Activated gamma-delta T cell treated with Interleukin-2 at 50 U/mL for 16 hours (primary cell): ENCODE data around the gene TMPRSS6.

Experiments used
- DNase-seq: peaks from one replicate; pipeline ENCODE4 v3.0.0-alpha.2; 2020

The TMPRSS6 gene

DNA sequence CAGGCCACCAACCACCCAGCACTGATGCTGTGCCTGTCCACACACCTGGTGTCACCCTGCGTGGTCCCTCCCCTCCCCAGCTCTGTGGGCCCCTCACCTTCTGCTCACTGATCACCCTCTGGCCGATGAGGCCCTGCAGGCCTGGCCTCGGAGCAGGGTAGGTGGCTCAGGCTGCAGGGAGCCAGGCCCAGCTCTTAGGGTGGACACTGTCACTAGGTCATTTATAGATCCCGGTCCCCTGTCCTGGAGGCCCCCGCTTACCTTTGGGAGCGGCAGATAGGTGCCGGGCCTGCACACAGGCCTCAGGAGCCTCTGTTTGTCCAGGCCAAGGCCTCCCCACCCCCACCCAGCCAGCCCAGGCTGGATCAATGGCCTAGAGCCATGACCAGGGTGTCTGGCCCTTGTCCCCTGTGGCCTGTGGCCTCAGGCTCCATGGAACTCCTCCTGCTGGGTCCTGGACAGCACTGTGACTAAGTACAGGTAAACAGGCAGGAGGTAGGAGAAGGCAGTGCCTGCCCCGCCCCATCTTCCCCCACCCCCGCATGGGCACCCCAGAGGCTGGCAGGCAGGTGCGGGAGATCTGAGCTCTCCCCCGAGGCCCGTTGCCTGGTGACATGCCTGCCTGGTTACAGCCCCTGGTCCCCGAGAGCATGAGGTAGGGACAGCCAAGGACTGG, at the start of gene TMPRSS6:
TMPRSS6 (minus strand) TSS at position 472 of the 676 bp plus-strand sequence. CDS start 6,296 bp downstream, outside the sequence.
- no peak for DNase-seq

DNA sequence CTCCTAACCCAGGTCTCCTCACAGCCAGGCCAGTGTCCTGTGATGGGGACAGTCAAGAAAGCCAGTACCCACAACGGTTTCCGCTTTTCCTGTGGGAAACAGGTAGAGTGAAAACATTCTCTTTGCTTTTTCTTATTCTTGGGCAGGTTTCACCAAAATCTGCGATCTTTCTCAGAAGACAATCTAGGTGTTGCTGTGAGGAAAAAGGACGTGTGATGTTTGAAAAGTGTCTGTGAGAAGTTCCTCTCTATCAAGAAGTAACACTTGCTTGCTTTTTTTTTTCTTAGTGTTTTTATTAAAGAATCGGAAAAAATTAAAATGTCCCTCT, 49.4 kb upstream of the TMPRSS6 start:
- no peak for DNase-seq

DNA sequence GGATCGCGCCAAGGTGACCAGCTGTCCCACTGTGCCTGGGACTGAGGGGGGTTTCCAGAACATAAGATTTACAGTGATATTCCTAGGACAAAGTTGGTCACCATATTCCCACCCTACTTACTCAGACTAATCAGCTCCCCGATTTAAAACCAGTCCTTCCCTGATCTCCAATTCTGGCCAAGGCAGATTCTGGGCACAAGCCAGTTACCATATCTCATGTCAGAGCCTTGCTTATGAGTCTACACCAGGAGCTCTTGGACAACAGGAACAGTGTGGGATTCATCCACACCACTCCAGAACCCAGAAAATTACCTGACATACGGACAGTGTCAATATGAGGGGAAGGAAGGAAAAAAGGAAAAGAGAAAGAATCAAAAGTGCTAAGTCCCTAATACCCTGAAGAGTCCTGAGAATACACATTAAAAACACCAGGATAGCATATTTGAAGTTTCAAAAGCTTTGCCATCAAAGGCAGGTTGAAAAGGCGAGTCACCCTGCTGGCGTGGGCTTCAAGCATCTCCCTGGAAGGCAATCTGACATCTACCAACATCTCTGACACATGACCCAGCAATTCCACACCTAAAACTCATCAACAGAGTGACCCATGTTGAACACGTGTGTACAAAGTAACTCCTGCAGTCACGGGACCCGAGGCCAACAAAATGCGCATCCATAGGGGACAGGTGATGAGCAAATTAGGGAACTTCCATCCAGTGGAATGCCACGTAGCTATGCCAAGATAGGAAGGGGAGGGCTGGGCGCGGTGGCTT, 48.2 kb upstream of the TMPRSS6 start:
- DNase-seq, result no peak

DNA sequence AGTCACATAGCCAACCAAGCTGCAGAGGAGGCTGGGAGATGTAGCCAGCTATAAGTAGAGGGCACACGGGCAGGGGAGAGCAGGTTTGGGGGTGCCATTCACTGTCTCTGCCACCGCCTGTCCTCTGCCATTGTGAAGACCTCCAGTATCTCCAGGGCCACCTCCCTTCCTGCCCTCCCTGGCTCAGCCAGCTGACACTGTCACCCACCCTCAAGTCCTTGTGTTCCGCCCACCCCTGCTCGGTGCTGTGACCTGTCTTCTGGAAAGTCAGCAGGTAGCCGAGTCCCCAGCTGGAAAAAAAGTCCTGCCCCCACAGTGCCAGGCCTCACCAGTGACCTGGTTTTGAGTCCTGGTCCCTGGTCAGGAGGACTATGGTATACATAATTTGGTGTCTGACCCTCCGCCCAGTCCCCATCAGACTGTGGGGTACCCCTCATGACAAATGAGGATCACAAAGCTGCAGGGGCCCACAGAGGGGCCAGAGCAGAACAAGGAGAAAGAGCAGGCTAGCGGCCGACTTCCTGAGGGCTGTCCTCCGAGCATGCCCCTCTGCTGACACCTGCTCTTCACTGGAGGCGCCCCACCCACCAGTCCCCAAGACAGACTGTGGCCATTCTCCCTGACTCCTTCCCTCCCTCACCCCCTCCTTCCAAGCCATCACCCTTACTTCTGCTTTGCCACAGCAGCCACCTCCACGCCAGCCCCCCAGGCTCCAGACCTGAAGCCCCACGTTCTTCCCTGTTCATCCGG, 47.3 kb upstream of the TMPRSS6 start:
- no peak for DNase-seq

DNA sequence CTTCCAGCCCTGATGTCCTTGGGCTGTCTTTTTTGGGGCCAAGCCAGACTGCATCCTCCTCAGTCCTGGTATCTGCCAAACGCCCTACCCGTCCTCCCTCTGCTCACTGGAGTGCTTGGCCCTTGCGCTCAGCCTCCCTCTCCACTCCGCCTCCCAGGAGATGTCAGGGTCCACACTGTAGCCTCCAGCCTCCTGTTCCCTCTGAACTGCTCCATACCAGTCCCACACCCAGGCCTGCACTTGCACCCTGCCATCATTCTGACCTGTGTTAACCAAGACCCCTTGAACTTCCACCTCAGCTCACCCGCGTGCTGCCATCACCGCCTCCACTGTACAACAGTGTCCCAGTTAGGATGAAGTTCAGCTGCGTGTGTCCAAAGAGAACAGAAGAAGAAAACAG, 46.5 kb upstream of the TMPRSS6 start:
- DNase-seq, result no peak

DNA sequence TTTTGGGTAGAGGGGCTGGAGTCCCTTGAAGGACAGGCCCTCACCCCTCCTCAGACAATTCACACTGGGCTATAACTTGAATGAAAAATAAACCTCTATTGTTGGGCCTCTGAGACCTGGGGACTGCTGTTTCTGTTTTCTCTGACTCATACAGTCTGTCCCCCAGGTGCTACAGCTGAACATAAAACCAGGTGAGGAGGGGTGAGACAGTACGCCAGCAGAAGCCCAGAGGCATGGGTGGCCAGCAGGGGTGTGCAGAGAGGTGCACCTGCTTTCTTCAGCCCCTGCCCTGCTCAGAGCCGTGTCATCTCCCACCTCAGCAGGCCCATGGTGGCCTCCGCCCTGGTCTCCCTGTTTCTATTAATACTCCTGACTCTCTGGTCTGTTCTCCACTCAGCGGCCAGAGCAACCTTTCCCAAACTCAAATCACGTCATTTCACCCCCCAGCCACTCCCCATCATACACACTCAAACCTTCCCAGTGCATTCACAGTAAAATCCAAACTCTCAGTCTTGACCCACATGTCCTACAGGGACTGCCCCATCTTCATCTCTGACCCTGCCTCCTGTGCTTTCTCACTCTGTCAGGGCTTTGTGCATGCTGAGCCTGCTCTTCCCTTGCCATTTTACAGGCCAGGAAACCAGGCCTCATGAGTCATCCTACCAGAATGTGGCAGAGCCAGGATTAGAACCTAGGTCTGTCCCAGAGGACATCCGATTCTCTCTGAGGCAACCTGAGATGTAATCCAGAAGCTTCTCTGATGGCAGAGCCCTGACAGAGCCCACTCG, 45.6 kb upstream of the TMPRSS6 start:
- DNase-seq, result no peak

DNA sequence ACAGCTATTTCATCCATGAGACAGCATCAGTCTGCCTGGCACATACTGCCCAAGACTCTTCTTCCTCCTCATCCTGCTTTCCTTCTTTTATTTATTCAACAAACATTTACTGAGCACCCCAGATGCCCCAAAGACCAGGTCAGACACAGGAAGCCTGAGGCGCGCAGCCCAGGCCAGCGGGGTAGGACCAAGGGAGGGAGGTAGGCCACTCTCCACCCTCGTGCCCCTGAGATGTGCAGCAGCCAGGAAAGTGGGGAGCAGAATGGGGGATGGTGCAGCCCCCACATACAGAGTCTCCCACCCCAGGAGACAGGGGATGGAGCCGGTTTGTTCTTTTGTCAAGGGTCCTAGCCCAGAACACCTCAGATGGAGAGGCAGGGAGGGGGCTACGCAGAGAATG, 44.4 kb upstream of the TMPRSS6 start:
- no peak for DNase-seq

DNA sequence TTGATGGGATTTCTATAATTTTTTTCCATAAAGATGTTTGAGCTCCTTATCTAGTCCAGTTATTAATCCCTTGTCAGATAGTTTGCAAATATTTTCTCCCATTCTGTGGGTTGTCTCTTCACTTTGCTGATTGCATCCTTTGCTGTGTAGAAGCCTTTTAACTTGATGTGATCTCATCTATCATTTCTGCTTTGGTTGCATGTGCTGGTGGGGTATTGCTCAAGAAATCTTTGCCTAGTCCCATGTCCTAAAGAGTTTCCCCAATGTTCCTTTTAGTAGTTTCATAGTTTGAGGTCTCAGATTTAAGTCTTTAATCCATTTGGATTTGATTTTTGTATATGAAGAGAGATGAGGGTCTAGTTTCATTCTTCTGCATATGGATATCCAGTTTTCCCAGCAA, 41.9 kb upstream of the TMPRSS6 start:
- no peak for DNase-seq

DNA sequence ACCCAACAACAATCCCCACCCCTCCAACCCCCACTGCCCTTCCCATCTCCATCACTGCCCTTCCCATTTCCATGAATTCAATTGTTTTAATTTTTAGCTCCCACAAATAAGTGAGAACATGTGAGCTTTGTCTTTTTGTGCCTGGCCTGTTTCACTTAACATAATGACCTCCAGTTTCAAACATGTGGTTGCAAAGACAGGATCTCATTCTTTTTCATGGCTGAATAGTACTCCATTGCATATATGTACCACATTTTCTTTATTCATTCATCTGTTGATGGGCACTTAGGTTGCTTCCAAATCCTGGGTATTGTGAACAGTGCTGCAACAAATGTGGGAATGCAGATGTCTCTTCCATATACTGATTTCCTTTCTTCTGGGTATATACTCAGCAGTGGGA, 41.2 kb upstream of the TMPRSS6 start:
- DNase-seq, result no peak

DNA sequence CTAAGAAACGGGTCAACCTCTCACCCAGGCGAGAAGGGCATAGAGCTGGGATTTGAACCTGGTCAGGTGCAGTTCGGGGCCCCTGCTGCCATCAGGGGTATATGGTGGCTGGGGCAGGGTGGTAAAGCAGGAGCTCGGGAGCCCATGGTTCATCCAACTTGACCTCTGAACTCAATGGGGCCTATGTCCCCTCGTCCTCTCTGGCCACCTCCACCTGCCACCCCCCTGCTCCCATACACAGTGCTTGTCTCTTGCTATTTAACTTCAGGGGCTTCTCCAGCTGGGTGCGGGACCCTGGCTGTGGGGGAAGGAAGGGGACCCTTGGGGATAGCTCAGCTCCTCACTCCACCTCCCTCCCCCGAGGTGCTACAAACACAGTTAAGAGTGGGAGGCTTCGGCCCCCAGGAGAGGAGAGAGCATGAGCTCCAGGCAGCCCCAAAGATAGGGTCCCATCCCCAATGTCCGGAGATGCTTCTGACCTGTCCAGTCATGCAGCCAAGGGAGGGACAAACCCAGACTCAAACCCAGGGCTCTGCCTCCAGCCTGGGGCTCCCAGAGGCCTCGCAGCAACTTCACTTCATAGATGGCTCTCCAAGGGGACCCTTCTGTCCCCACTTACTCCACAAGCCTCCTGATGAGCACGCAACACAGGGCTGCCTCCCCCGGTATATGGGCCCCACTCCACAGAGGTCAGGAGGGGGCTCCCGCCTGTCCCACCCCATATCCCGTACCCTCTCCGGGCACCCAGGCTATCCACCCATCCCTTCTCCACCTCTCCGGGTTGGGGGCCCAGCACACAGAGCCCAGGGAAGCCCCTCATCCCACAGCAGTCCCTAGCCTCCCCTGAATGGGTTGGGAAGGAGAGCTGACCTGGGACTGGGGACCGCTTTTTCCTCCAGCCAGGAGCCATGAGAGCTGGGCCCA, 39.5 kb upstream of the TMPRSS6 start:
- no peak for DNase-seq

DNA sequence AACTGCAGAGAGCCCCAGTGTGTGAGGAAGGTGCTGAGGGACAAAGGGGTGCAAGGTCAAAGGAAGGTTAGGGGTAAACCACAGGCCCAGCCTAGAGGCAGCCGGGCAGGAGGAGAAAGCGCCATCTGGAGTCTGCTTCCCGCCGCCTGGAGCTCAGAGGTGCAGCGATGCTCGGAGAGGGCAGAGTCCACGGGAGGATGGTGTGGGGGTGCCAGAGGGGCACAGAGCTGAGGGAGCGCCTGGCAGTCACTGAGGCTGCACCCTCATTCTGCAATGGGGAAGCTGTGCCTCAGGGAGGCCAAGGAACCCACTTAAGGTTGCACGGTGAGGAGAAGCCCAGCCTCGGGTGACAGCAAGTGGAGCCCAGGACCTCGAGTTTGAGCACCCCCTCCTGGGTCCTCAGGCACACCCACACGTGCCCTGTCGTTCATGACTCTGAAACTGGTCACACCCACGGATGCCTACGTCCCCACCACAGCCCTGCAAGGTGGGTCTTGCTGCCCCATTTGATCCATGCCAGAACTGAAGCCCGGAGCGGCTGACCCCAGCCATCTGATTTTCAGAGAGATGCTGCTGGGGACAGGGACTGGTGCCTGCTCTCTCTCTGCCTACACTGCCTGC, 38.6 kb upstream of the TMPRSS6 start:
- no peak for DNase-seq

DNA sequence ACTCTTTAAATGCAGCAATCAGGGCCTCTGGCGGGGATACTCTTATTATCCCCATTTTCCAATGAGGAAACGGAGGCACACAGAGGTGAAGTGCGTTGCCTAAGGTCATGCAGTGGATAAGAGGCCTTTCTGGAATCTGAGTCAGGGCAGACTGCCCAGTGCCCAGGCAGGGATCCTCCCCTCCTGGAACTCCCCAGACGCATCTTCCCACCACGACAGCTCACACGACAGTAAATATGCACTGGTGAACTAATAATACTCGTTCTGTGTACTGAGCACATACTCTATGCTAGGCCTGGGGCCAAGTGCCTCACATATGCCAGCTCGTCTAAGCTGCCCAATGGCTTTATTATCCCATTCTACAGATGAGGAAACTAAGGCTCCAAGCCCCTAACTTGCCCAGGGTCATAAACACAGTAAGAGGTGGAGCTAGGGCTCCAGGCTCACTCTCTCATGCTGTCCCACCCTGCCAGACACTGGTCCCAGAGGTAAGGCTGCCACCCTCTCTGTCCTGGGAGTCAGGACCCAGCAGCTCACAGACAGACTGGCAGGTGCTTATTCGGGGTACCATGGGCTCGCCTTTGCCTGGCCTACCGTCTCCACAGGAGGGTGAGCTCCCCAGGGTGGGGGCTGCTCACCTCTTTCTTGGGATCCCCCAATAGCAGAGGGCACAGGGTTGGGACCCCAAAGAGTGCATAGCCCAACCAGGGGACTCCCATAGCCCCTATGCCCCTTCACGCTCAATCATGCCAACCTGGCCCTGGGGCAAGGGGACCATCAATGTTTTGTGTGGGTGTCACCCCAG, 37.9 kb upstream of the TMPRSS6 start:
- no peak for DNase-seq

DNA sequence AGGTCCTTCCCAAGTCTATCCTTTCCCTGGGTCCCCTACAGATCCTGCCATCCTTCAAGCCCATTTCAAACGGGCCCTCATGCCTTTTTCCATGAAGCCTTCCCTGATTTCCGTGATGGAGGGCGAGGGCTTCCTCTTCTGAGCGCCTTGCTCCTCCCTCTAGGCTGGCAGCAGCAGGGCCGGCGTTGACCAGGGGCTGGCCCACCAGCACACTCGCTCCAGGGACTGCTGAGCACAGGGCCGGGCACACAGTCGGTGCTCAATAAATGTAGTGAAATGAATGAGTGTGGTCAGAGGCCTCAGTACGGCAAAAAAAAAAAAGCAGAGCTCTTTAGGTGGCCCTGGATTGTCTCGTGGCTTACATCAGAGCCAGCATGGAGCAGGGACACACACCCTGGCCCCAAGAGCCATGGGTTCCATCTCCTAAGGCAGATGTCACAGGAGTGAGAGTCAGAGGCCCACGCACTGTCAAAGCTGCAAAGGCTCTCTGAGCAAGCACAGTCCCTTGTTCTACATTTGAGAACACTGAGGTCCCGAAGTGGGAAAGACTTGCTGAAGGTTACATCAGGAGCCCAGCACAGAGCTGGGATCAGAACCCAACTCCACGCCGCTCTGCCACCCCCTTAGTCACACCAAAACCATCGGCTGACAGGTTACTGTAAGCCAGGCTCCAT, 37.1 kb upstream of the TMPRSS6 start:
- no peak for DNase-seq

DNA sequence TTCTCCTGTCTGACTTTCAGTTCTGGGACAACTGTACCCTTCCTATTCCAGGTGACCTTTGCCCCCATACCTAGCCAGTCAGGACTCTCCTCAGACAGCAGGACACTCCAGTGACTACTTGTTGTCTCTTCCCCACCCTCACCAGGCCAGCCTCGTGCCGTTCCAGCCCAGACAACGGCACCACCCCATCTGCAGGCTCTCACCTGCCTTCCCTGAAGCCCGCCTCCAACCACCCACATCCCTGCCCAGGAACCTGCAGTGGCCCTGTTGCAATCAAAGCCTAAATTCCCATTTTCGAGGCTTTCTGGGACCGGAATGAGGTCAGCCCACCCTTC, 36.5 kb upstream of the TMPRSS6 start:
- no peak for DNase-seq

DNA sequence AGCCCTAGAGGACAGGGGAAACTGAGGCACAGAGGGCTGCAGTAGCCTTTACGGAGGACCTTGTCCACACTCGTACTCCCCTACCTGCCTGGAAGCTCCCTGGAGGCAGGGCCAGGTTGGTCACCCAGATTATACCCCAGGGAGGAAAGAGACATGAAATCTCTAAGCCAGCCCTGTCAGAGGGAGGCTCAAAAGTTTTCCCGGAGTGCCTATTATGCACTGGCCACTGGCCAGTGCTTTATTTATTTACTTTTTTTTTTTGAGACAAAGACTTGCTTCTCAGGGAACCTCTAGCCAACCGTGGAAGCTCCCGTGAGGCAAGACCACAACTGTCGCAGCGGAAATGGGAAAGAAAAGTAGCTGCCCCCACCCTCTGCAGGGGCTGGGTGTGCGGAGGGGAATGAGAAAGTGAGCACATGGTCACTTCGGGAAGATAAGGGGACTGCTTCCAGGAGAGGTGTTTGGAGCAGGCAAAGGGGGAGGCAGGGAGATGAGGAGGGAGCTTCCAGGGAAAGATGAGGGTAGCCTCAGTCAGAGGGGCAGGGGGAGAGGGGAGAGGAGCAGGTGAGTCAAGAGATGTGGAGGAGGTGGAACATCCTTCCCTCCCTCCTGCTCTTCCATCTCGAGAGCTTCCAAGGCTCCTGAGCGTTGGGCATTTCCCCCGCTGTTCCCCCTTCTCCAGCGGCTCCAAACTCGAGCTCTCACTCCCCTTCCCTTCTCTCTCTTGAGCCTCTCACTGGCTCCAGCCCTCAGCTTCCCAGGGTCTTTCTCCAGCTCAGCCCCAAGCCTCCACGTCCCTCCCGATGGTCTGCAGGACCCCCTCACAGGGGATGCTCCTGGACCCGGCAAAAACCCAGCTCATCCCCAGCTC, 35.9 kb upstream of the TMPRSS6 start:
- DNase-seq, result no peak

DNA sequence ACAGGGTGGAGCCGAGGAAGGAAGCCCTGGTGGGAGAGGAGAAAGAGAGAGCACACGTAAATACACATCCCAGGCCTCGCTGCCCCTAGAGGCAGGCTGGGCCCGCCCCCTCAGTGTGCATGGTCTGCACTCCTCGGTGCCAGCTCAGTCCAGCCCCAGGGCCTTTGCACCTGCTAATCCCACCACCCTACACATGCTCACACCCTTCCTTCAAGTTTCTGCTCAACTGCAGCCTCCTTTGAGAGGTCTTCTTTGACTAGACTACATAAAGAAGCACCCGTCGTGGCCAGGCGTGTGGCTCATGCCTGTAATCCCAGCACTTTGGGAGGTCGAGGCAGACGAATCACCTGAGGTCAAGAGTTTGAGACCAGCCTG, 34.7 kb upstream of the TMPRSS6 start:
- no peak for DNase-seq

DNA sequence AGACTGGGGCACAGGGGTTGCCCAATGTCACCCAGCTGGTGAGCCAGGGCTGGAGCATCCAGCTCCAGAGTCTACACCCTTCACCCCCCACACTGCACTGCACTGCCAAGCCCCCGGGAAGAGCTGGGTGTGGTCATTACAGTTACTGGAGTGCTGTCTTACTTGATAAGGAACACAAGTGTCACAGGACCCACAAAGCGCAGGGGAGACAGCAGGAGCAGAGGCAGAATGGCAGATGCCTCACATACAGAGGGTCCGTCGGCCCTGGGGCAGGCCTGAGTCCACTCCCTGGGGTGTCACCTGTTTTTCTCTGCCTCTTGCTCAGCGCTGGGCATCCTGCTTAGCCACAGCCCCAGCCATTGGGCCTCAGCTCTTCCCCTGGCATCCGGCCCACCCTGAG, 32.5 kb upstream of the TMPRSS6 start:
- no peak for DNase-seq

DNA sequence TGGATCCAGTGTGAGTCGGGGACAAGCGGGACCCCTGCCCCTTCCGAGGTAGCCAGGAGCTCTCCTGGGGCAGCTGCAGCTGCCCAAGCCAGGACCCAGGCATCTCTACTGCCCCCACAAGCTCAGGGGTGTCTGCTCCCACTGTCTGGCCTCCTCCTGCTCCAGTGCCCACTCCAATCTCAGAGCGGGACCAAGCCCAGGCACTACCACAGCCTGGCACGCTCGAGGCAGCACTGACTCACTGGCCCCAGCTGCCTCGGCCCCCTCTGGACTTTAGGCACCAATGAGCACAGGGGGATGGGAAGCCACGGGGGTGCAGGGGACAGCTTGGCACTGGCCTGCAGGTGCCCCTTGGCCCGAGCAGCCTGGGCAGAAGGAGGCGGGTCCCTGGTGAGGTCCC, 32.0 kb upstream of the TMPRSS6 start:
- DNase-seq, result no peak

DNA sequence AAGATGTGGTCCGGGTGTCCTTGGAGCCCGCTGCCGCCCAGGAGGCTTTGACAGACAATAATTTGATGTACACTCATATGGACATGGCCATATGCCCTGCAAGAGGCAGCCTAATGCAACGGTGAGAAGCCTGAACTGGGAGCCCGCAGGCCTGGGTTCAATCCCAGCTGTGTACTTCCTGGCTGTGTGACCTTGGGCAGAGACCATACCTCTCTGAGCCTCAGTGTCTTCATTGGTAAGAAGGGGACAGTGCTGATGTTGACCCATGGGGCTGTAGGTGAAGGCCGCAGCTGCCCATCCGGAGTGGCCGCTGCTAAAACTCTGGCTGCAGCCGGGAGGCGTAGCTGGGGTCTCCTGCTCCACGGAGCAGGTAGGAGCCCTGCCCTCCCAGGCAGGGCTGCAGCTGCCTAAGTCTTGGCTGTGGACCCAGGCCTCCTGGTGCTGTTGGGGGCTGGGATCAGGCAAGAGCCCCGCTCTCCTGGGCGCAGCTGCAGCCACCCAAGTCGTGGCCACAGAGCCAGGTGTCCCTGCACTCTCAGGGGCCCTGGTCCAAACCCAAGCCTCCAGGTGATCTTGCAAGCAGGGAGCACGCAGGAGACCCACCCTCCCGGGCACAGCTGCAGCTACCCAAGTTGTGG, 31.3 kb upstream of the TMPRSS6 start:
- no peak for DNase-seq
